Cardiac muscle cell (in vitro differentiated cells and primary cell): Measurements from ENCODE around the gene MAP1LC3A. TPM values are rescaled to one million over a fixed set of nuclear protein-coding genes. Genes with fewer than 3 reads are reported as not detected.

Experiments used
- DNase-seq, 2 donors: peaks; one replicate each; pipeline versions ENCODE4 v3.0.0 to v3.0.0-alpha.2; 2010 to 2017; ENCODE audit warnings: low read depth in 1 of 2, low spot score in 1 of 2
- H3K27ac ChIP-seq: fragments of 200-600 bp; sonication (generic); 2 replicates; pipeline ENCODE4 v1.5.1; 2016
- H3K27me3 ChIP-seq: fragments of 200-600 bp; sonication (generic); 2 replicates; pipeline ENCODE4 v1.6.0; 2016; ENCODE audit warnings: control low read depth
- H3K36me3 ChIP-seq: fragments of 200-600 bp; sonication (generic); 2 replicates; pipeline ENCODE4 v1.5.1; 2016; ENCODE audit warnings: control low read depth
- H3K4me1 ChIP-seq: fragments of 200-600 bp; sonication (generic); 2 replicates; pipeline ENCODE4 v1.8.1; 2017; ENCODE audit warnings: low read depth, mild to moderate bottlenecking, mixed run types
- H3K4me3 ChIP-seq: fragments of 200-600 bp; sonication (generic); 2 replicates; pipeline ENCODE4 v1.5.1; 2016; ENCODE audit warnings: mild to moderate bottlenecking
- H3K9me3 ChIP-seq: fragments of 200-600 bp; sonication (generic); 2 replicates; pipeline ENCODE4 v1.5.1; 2017; ENCODE audit warnings: low read depth, mild to moderate bottlenecking, control low read depth
- CTCF ChIP-seq: IDR thresholded peaks from 2 replicates; pipeline ENCODE4 v1.5.1; 2012; ENCODE audit warnings: low read depth, mild to moderate bottlenecking, low read length
- polyA plus RNA-seq: library from polyadenylated mRNA; unstranded; fragments of >200 nt; fragmentation: Nextera tagmentation; extraction: Ambion mirVana; gene quantifications from 2 replicates; pipeline ENCODE4 v1.2.1, GENCODE V29; 2016
- total RNA-seq: library from RNA; depleted of rRNA; stranded (reverse); fragments of >200 nt; gene quantifications from 2 replicates; pipeline ENCODE4 v1.2.3, GENCODE V29; 2016

MAP1LC3A gene
- total and polyA plus RNA-seq, 2 experiments from 2014 or later, result 29.7 to 38.7 TPM

GRCh38 chr20:34553366-34553867 is 5.1 kb upstream of the MAP1LC3A start:
- Histone ChIP-seq H3K36me3 (no peaks in the 10 kb centered on the region), H3K9me3 (no peaks in the 10 kb centered on the region), H3K27ac (no peak overlapping the region), H3K4me1 (no peaks in the 10 kb centered on the region), H3K4me3 (no peak overlapping the region), H3K27me3 (no peaks in the 10 kb centered on the region)
- no peak for TF ChIP-seq CTCF
- DNase-seq, result peak in 1 of 2 donors; percentile 20

- TF ChIP-seq CTCF, result no peak
- Histone ChIP-seq H3K9me3 (no peaks in the 10 kb centered on the region), H3K36me3 (no peaks in the 10 kb centered on the region), H3K27me3 (no peaks in the 10 kb centered on the region), H3K4me3 (peak overlapping the region; percentile 39), H3K4me1 (no peaks in the 10 kb centered on the region), H3K27ac (no peak overlapping the region)
- no peak for DNase-seq
These were observed 590 bp upstream of the MAP1LC3A start for GRCh38 chr20:34557936-34558319.

GRCh38 chr20:34559311-34560140 is 1.0 kb downstream of the MAP1LC3A start:
- H3K27ac ChIP-seq, result no peak overlapping the region
- peak; percentile 8 for TF ChIP-seq CTCF
- H3K4me3 ChIP-seq, result peak overlapping the region; percentile 39
- no peaks in the 10 kb centered on the region for H3K36me3 ChIP-seq
- no peaks in the 10 kb centered on the region for H3K27me3 ChIP-seq
- no peaks in the 10 kb centered on the region for H3K4me1 ChIP-seq
- peak in 1 of 2 donors; percentile 26 for DNase-seq
- H3K9me3 ChIP-seq, result no peaks in the 10 kb centered on the region

GRCh38 chr20:34560141-34560523 is 1.6 kb downstream of the MAP1LC3A start:
- Histone ChIP-seq H3K27me3 (no peaks in the 10 kb centered on the region), H3K4me3 (no peak overlapping the region), H3K36me3 (no peaks in the 10 kb centered on the region), H3K4me1 (no peaks in the 10 kb centered on the region), H3K9me3 (no peaks in the 10 kb centered on the region), H3K27ac (no peak overlapping the region)
- no peak for TF ChIP-seq CTCF
- DNase-seq, result no peak

GRCh38 chr20:34560614-34561013 is 2.1 kb downstream of the MAP1LC3A start:
- Histone ChIP-seq H3K27ac (no peak overlapping the region), H3K27me3 (no peaks in the 10 kb centered on the region), H3K4me1 (no peaks in the 10 kb centered on the region), H3K9me3 (no peaks in the 10 kb centered on the region), H3K36me3 (no peaks in the 10 kb centered on the region), H3K4me3 (no peak overlapping the region)
- no peak for TF ChIP-seq CTCF
- no peak for DNase-seq
